C4-2B (cell line): Measurements from ENCODE around the gene JAG2.

ENCODE experiments used
- CTCF ChIP-seq: fragments of 450-650 bp; conservative IDR thresholded peaks from 2 replicates; pipeline ENCODE4 v1.5.1; 2017; ENCODE audit warnings: mild to moderate bottlenecking
- ZFX ChIP-seq: fragments of 450-650 bp; IDR thresholded peaks from 2 replicates; pipeline ENCODE4 v1.6.1; 2017

- TF ChIP-seq CTCF (no peak), ZFX (no peak)
These were observed 26.5 kb upstream of the JAG2 start for GRCh38 chr14:105195051-105195450.
